NCI-H187 (cell line): ENCODE measurements around the gene RHOB.

Experiments used
- DNase-seq, 2 experiments: peaks; one replicate each; lab custom pipeline; 2025; lab: John Stamatoyannopoulos, UW

Gene RHOB

GRCh38 chr2:20438334-20439192 is 8.3 kb upstream of the RHOB start:
- no peak for DNase-seq

GRCh38 chr2:20439193-20439475 is 7.7 kb upstream of the RHOB start:
- DNase-seq = no peak

GRCh38 chr2:20439503-20439902 is 7.4 kb upstream of the RHOB start:
- DNase-seq = no peak

GRCh38 chr2:20440001-20440560 is 6.8 kb upstream of the RHOB start:
- DNase-seq = no peak

- DNase-seq = peak; percentile 17 to 38
These were observed 3.5 kb upstream of the RHOB start for GRCh38 chr2:20443276-20443920.

- no peak for DNase-seq
These were observed 2.5 kb upstream of the RHOB start for GRCh38 chr2:20444101-20444992.

- no peak for DNase-seq
These were observed 1.6 kb upstream of the RHOB start for GRCh38 chr2:20444993-20445910.

- no peak for DNase-seq
These were observed 488 bp upstream of the RHOB start for GRCh38 chr2:20446255-20446916.

- peak in 1 of 2 experiments; percentile 77 for DNase-seq
These were observed 767 bp downstream of the RHOB start for GRCh38 chr2:20447437-20448245.

GRCh38 chr2:20448246-20448976 is 1.5 kb downstream of the RHOB start:
- DNase-seq = no peak

GRCh38 chr2:20448977-20449306 is 2.1 kb downstream of the RHOB start:
- no peak for DNase-seq

GRCh38 chr2:20449501-20450200 is 2.8 kb downstream of the RHOB start:
- no peak for DNase-seq

- no peak for DNase-seq
These were observed 3.5 kb downstream of the RHOB start for GRCh38 chr2:20450201-20450999.

- DNase-seq = no peak
These were observed 4.1 kb downstream of the RHOB start for GRCh38 chr2:20451000-20451290.

- DNase-seq = no peak
These were observed 4.5 kb downstream of the RHOB start for GRCh38 chr2:20451341-20451740.

- no peak for DNase-seq
These were observed 5.1 kb downstream of the RHOB start for GRCh38 chr2:20451761-20452499.

GRCh38 chr2:20452551-20452950 is 5.7 kb downstream of the RHOB start:
- no peak for DNase-seq
